Loucy (cell line): ENCODE data around the gene GPR17.

ENCODE experiments used
- H2AFZ ChIP-seq: fragments of 200-600 bp; sonication (generic); 2 replicates; pipeline ENCODE4 v1.6.0; 2016; ENCODE audit warnings: antibody characterized with exemption, mild to moderate bottlenecking, low read length, moderate library complexity
- H3F3A ChIP-seq: fragments of 200-600 bp; 2 replicates; pipeline ENCODE4 v1.6.0; 2016; ENCODE audit warnings: antibody characterized with exemption, low read depth, mild to moderate bottlenecking
- H3K27me3 ChIP-seq: fragments of 200-600 bp; sonication (generic); 2 replicates; pipeline ENCODE4 v1.6.1; 2014; ENCODE audit warnings: low read length, mild to moderate bottlenecking; ENCODE audit not compliant: insufficient read depth, poor library complexity, severe bottlenecking
- H3K36me3 ChIP-seq: fragments of 200-600 bp; sonication (generic); 2 replicates; pipeline ENCODE4 v1.6.1; 2016; ENCODE audit warnings: low read length; ENCODE audit not compliant: insufficient read depth
- H3K4me1 ChIP-seq: fragments of 200-600 bp; sonication (generic); 2 replicates; pipeline ENCODE4 v1.5.1; 2014; ENCODE audit warnings: low read length, mild to moderate bottlenecking; ENCODE audit not compliant: insufficient read depth, poor library complexity, severe bottlenecking
- H3K4me2 ChIP-seq: fragments of 200-600 bp; sonication (generic); 2 replicates; pipeline ENCODE4 v1.6.0; 2014; ENCODE audit warnings: antibody characterized with exemption, low read length, low read depth, mild to moderate bottlenecking; ENCODE audit not compliant: poor library complexity, severe bottlenecking
- H3K4me3 ChIP-seq: fragments of 200-600 bp; sonication (generic); 2 replicates; pipeline ENCODE4 v1.5.1; 2014; ENCODE audit warnings: low read length, mild to moderate bottlenecking, mixed read lengths; ENCODE audit not compliant: poor library complexity, severe bottlenecking
- H3K79me2 ChIP-seq: fragments of 200-600 bp; sonication (generic); 2 replicates; pipeline ENCODE4 v1.6.1; 2014; ENCODE audit warnings: low read length; ENCODE audit not compliant: insufficient read depth
- H3K9ac ChIP-seq: fragments of 200-600 bp; sonication (generic); 2 replicates; pipeline ENCODE4 v1.6.0; 2014; ENCODE audit warnings: mild to moderate bottlenecking, low read depth, low read length, moderate library complexity; ENCODE audit not compliant: poor library complexity, severe bottlenecking
- H3K9me2 ChIP-seq: fragments of 200-600 bp; sonication (generic); replicated peaks from 2 replicates; pipeline ENCODE4 v1.6.1; 2016; ENCODE audit warnings: low read depth, low read length, mixed read lengths
- H3K9me3 ChIP-seq: fragments of 200-600 bp; sonication (generic); 2 replicates; pipeline ENCODE4 v1.6.1; 2014; ENCODE audit warnings: mild to moderate bottlenecking, antibody characterized with exemption, low read length, low read depth; ENCODE audit not compliant: insufficient read depth
- H4K20me1 ChIP-seq: fragments of 200-600 bp; sonication (generic); 2 replicates; pipeline ENCODE4 v1.6.0; 2014; ENCODE audit warnings: antibody characterized with exemption, low read length, mild to moderate bottlenecking; ENCODE audit not compliant: insufficient read depth, poor library complexity, severe bottlenecking
- EZH2phosphoT487 ChIP-seq: fragments of 200-600 bp; IDR thresholded peaks from 2 replicates; pipeline ENCODE4 v1.6.1; 2018; ENCODE audit warnings: antibody characterized with exemption, mild to moderate bottlenecking, moderate library complexity, borderline replicate concordance
- TF ChIP-seq, protein P1 (sequence below): fragments of 200-600 bp; sonication (generic); conservative IDR thresholded peaks from 2 replicates; pipeline ENCODE4 v1.5.1; 2014; ENCODE audit warnings: mild to moderate bottlenecking, antibody characterized with exemption, low read length

The GPR17 gene

DNA sequence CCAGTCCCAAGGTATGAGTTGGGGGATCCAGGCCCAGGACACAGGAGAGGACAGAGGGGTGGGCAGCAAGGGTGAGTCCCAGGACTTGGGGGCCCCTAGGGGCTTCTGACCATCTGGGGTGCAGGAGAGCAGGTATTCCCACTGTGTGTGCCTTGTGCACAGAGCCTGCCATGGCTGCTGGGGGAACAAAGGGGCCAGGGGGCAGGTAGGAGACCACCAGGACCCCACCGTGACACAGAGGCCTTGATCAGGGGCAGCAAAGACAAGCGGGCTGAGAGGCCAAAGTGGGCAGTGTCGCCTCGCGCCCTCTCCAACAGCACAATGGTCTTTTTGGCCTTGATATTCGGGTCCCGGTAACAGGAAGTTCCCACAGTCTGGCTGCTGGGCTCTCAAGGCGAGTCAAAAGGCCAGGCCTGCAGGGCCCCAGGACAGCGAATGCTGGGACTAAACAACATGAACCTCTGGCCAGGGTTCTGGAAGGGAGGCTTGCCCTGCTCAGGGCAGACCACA is 12.3 kb upstream of the GPR17 start:
- H3K9ac ChIP-seq, result peak overlapping the region; percentile 47
- H3K36me3 ChIP-seq, result no peaks in the 10 kb centered on the region
- H2AFZ ChIP-seq, result no peak overlapping the region
- H3K4me3 ChIP-seq, result no peak overlapping the region
- no peaks in the 10 kb centered on the region for H3K9me3 ChIP-seq
- no peaks in the 10 kb centered on the region for H3K27me3 ChIP-seq
- TF ChIP-seq EZH2phosphoT487, result no peak
- TF ChIP-seq, protein P1, sequence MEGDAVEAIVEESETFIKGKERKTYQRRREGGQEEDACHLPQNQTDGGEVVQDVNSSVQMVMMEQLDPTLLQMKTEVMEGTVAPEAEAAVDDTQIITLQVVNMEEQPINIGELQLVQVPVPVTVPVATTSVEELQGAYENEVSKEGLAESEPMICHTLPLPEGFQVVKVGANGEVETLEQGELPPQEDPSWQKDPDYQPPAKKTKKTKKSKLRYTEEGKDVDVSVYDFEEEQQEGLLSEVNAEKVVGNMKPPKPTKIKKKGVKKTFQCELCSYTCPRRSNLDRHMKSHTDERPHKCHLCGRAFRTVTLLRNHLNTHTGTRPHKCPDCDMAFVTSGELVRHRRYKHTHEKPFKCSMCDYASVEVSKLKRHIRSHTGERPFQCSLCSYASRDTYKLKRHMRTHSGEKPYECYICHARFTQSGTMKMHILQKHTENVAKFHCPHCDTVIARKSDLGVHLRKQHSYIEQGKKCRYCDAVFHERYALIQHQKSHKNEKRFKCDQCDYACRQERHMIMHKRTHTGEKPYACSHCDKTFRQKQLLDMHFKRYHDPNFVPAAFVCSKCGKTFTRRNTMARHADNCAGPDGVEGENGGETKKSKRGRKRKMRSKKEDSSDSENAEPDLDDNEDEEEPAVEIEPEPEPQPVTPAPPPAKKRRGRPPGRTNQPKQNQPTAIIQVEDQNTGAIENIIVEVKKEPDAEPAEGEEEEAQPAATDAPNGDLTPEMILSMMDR, result no peak
- H3K79me2 ChIP-seq, result no peaks in the 10 kb centered on the region; the same call in 1 of the 2 replicates
- H4K20me1 ChIP-seq, result no peaks in the 10 kb centered on the region
- no peak overlapping the region for H3K4me2 ChIP-seq
- no peaks in the 10 kb centered on the region for H3F3A ChIP-seq
- H3K4me1 ChIP-seq, result peaks cover 57% of the 10 kb centered on the region
- H3K9me2 ChIP-seq, result no peaks in the 10 kb centered on the region

DNA sequence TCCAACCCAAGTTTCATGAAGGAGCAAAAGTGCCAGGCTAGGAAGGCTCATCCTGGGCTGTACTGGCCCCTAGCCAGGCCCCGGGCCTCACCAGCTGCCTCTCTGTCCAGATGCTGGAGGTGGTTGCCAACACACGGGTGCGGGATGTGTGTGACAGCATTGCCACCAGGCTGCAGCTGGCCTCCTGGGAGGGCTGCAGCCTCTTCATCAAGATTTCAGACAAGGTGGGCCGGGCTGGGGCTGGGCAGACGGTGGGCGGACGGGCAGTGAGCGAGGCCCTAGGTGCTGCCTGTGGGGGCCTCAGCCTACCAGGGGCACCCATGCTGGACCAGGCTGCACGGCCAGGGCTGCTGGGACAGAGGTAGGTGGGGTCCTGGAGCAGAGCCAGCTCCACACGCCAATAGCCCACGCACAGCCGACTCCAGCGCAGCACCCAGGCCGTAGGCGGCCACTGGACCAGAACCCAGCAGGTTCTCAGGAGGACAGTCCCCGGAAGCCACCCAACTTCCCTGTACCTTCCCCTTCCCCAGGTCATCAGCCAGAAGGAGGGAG is 11.8 kb upstream of the GPR17 start:
- TF ChIP-seq, protein P1, result no peak
- TF ChIP-seq EZH2phosphoT487, result no peak
- H4K20me1 ChIP-seq, result no peaks in the 10 kb centered on the region

DNA sequence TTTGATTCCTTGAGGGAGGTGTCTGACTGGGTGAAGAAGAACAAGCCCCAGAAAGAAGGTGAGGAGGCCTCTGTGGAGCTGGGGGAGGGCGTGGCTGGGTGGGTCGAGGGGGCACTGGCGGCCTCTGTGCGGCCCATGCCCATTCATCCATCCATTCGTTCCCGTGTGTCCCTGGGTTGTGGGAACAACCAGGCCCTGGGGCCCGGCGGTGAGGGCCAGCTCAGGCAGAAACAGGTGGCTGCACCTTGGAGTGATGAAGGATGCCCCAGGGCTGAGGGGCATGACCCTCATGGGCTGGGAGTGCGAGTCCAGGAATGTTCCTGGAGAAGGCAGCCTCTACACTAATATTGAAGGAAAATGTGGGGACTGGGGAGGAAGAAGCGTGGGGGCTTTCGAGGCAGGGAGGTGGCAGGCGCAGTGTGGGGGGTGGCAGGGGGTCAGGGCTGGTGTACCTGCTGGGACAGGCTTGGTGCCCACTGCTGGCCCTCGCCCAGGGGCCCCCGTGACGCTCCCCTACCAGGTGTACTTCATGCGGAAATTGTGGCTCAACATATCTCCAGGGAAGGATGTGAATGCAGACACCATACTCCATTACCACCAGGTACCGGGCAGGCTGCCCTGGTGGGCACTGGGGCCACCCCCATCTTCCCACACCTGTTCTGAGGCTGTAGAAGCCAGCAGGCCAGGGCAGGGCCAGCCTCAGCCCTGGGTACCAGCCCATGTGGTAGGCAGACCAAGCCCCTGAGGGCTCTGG is 11.2 kb upstream of the GPR17 start:
- no peaks in the 10 kb centered on the region for H4K20me1 ChIP-seq
- H3K27me3 ChIP-seq, result no peaks in the 10 kb centered on the region
- H3K9me2 ChIP-seq, result no peaks in the 10 kb centered on the region
- H3K9ac ChIP-seq, result peak overlapping the region; percentile 47
- H3K4me1 ChIP-seq, result peaks cover 67% of the 10 kb centered on the region
- no peak overlapping the region for H2AFZ ChIP-seq
- peaks cover 7% of the 10 kb centered on the region; the same call in 1 of the 2 replicates for H3K79me2 ChIP-seq
- H3K4me2 ChIP-seq, result no peak overlapping the region
- H3K36me3 ChIP-seq, result no peaks in the 10 kb centered on the region
- H3F3A ChIP-seq, result no peaks in the 10 kb centered on the region
- H3K9me3 ChIP-seq, result no peaks in the 10 kb centered on the region
- no peak for TF ChIP-seq EZH2phosphoT487
- TF ChIP-seq, protein P1, result no peak
- H3K4me3 ChIP-seq, result no peak overlapping the region

More for the DNA sequence above, 11.8 kb upstream of the GPR17 start:
- peak overlapping the region; percentile 47 for H3K9ac ChIP-seq
- no peaks in the 10 kb centered on the region for H3K36me3 ChIP-seq
- no peak overlapping the region for H3K4me2 ChIP-seq
- H3K4me1 ChIP-seq, result peaks cover 61% of the 10 kb centered on the region
- H3K27me3 ChIP-seq, result no peaks in the 10 kb centered on the region
- H3K4me3 ChIP-seq, result no peak overlapping the region
- no peaks in the 10 kb centered on the region for H3K9me3 ChIP-seq
- no peak overlapping the region for H2AFZ ChIP-seq
- H3K79me2 ChIP-seq, result peaks cover under 1% of the 10 kb centered on the region; the same call in 1 of the 2 replicates
- no peaks in the 10 kb centered on the region for H3K9me2 ChIP-seq
- H3F3A ChIP-seq, result no peaks in the 10 kb centered on the region
